GM19099 (cell line): Measurements from ENCODE around the gene ZFAND2B.

ENCODE experiments used
- POLR2A ChIP-seq: IDR thresholded peaks from 3 replicates; pipeline ENCODE4 v1.6.1; 2011; ENCODE audit warnings: low read depth; ENCODE audit not compliant: insufficient read length; ENCODE audit errors: extremely low read depth

The ZFAND2B gene

GRCh38 chr2:219182331-219183150 is 24.0 kb upstream of the ZFAND2B start:
- TF ChIP-seq POLR2A: no peak

- no peak for TF ChIP-seq POLR2A
These were observed 23.3 kb upstream of the ZFAND2B start for GRCh38 chr2:219183151-219183772.

- TF ChIP-seq POLR2A: no peak
These were observed 22.5 kb upstream of the ZFAND2B start for GRCh38 chr2:219184121-219184520.

GRCh38 chr2:219186754-219187456 is 19.7 kb upstream of the ZFAND2B start:
- no peak for TF ChIP-seq POLR2A

- TF ChIP-seq POLR2A: no peak
These were observed 9.2 kb upstream of the ZFAND2B start for GRCh38 chr2:219197388-219197787.

- TF ChIP-seq POLR2A: no peak
These were observed 7.6 kb upstream of the ZFAND2B start for GRCh38 chr2:219198974-219199373.

GRCh38 chr2:219199470-219200211 is 6.9 kb upstream of the ZFAND2B start:
- TF ChIP-seq POLR2A: no peak

- TF ChIP-seq POLR2A: no peak
These were observed 2.0 kb upstream of the ZFAND2B start for GRCh38 chr2:219204425-219205164.

GRCh38 chr2:219205165-219205538 is 1.4 kb upstream of the ZFAND2B start:
- TF ChIP-seq POLR2A: no peak

GRCh38 chr2:219205981-219206327 is 628 bp upstream of the ZFAND2B start:
- no peak for TF ChIP-seq POLR2A

GRCh38 chr2:219207134-219207883 is 727 bp downstream of the ZFAND2B start:
- no peak for TF ChIP-seq POLR2A

GRCh38 chr2:219207884-219208740 is 1.5 kb downstream of the ZFAND2B start:
- TF ChIP-seq POLR2A: no peak

- no peak for TF ChIP-seq POLR2A
These were observed 2.9 kb downstream of the ZFAND2B start for GRCh38 chr2:219209236-219210195.
